ENCODE results near the gene UVRAG.
A peak's percentile ranks its signal among the peaks of the same experiment; 100 is the strongest.

Gene UVRAG

DNA sequence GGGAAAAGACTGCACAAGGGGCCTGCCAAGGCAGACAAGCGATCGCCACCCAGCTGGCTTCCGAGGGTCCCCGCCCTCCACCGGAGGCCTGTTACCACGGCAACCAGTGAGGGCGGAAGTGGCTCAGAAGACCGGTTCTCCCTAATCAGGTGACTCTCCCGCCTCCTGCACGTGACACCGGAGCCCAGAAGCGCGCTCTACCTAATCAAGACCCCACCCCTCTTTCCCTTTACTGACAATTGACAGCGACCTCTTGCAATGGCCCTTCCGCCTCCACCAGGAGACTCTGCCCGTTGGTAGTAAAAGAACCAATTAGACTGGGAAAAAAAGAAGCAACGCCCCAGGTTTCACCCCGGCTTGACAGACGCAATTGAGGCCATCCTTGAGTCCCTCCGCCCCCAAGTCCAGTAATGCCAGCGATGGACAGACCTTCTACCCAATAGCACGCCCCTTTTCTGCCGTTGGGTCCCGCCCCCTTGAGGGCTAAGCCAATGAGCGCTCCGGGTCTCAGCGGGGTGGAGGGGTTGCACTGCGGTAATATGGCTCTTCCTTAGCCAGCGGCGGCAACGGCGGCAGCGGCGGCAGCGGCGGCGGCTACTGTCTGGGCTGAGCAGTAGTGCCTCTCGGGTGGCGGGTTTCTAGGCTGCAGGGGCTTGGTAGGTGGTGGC lies at the start of gene UVRAG:
Gene UVRAG (plus strand): TSS at position 534 of the 668 bp plus-strand sequence. CDS start 198 bp downstream, outside the sequence.
- FAIRE-seq (peak; percentile 75), DNase-seq (ENCODE audit: insufficient read length, low spot score) (peak; percentile 94)
- peak; percentile 71; the same call in 1 of the 2 replicates for TF ChIP-seq POLR2A (IDR thresholded peaks at IDR 0.05; ENCODE audit: low read depth, low read length)

DNA sequence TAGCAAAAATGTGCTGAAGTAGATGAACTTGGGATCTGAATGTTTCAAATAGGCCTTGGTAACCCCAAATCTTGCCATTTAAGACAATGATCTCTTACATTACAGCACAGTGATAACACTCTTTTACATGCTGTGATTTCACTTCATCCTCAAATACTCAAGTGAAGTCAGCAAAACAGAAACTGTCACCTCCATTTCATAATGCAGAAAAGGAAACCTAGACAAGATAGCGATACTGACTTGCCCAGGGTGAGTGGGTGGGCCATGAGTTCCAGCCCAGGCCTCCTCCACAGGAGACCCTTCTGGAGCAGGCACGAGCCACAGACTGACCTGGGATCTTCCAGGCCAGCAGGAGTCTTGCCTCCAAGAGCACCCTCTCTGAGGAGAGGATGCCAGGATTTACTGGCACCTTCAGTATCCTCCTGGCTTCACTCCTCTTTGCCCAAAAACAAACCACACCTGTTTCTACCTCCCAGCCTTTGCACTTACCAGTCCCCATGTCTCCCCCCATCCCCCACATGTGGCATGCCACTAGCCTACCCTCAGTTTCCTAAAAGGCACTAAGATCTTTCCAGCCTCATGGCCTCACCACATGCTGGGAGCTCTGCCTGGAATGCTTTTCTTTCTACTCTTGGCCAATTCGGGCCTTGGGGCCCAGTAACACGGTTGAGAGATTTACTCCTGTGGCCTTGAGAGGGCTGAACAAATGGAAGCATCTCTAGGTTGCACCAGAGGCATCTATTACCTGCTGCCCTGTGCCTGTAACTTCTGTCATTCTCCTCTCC lies 48.4 kb upstream of the UVRAG start:
- TF ChIP-seq POLR2A (IDR thresholded peaks at IDR 0.05; ENCODE audit: low read depth, low read length) = no peak
- DNase-seq (ENCODE audit: insufficient read length, low spot score) = no peak
- FAIRE-seq = no peak

DNA sequence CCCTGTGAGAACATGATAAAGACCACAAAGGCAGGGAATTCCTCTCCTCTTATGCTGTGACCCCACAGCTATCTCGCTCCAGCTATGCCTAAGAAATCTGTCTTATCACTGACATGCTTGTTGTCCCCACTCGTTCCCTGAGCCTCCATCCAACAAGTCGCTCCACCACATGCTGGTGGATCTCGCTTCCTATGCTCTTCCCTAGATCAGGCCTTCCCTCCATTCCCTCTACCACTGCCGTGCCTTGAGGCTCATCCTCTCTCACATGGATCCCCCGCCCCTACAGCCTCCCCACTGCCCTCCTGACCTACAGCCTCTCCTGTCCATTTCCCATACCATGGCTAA lies 47.8 kb upstream of the UVRAG start:
- FAIRE-seq (no peak), DNase-seq (ENCODE audit: insufficient read length, low spot score) (no peak)
- no peak for TF ChIP-seq POLR2A (IDR thresholded peaks at IDR 0.05; ENCODE audit: low read depth, low read length)

DNA sequence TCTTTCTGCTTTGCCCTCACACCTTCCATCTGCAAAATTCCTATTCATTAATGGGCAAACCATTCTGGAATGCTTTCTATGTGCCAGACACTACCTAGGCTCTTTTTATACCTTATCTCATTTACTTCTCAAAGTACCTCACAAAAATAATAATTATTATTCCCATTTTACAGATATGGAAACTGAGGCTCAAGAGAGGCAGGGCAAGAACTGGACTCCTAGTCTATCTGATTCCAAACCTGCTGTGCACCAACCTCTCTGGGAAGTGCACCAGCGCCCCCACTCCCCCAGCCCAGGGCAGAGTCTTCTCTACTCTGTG lies 47.3 kb upstream of the UVRAG start:
- DNase-seq (ENCODE audit: insufficient read length, low spot score) (no peak), FAIRE-seq (no peak)
- TF ChIP-seq POLR2A (IDR thresholded peaks at IDR 0.05; ENCODE audit: low read depth, low read length) = no peak

DNA sequence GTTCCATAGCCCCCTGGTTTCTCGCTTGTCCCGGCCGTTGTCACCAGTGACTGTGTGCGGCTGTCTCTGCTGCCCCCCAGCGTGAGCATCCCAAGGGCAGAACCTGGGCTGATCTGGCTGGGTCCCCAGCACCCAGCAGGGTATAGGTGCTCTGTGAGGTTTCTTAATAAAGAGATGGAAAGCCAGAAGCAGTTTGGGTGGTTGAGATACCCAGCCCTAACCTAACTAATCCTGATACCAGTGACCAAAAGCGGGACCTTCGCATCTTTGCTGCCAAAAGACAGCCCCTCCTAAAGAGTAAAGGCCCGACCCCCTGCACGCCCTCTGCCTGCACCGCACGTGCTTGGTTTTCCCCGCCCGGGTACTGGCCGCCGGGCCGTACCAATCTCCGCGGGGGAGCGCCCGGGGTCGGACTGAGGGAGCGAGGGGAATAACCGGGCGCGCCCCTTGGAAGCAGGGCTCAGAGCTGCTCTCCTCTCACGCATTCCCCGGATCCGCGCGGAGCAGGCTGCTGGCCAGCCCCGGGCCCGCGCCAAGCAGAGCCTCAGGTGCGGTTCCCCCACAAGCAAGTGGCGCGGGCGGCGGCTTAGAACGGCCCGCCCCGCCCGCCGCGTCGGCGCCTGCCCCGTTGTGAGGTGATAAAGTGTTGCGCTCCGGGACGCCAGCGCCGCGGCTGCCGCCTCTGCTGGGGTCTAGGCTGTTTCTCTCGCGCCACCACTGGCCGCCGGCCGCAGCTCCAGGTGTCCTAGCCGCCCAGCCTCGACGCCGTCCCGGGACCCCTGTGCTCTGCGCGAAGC lies 46.7 kb upstream of the UVRAG start, which contains the start of gene DGAT2:
Gene DGAT2 (plus strand): TSS at position 667 of the 797 bp plus-strand sequence. CDS start 214 bp downstream, outside the sequence.
- peak; percentile 81 for DNase-seq (ENCODE audit: insufficient read length, low spot score)
- peak; percentile 49; the same call in 1 of the 2 replicates for TF ChIP-seq POLR2A (IDR thresholded peaks at IDR 0.05; ENCODE audit: low read depth, low read length)
- no peak for FAIRE-seq

DNA sequence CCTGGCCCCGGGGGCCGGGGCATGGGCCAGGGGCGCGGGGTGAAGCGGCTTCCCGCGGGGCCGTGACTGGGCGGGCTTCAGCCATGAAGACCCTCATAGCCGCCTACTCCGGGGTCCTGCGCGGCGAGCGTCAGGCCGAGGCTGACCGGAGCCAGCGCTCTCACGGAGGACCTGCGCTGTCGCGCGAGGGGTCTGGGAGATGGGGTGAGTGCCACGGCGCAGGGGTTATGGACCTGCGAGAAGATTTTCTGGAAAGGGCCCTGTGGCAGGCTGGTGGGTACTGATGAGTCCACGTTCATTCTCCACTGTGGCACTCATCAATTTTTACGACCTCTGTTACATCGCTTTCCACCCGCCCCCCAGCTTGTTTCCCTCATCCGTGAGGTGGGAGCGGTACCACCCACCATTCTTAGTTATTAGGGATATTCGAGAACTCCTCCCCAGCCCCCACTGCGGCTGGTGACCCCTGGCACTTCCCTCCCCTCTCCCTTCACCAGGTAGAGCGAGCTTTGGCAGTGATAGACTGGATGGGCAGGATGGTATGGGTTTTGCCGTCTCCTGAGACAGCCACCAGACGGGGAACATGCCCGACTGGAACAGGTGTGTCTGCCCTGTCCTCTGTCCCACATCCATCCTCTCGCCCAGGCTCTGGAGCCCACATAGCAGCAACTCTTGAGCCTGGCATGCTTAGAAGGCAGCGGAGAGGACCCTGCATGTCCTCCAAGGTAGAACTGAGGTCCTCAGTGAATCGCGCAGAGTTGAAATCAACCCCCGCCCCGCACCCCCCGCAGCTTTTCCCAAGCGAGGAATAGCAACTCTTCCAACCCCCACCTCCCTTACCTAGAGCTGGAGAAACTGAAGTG lies 45.9 kb upstream of the UVRAG start:
- no peak for FAIRE-seq
- TF ChIP-seq POLR2A (IDR thresholded peaks at IDR 0.05; ENCODE audit: low read depth, low read length) = no peak
- DNase-seq (ENCODE audit: insufficient read length, low spot score) = no peak

DNA sequence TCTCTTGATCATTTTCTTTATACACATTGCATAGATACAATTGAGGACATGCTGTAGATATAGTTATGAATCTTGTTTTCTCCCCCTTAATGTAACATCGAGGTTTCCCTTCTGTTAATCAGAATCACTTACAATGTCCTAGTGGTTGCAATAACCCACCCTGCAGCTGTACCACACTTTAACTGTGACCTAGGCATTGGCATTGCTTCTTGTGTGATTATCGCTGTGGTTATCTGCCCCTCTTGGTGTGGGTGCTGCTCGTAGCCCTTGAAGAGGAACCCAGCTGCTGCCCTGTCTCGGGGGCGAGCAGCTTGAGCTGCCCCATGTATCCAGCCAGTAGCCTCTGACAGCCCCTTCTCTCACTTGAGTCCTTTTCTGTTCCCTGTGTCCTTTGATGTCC lies 44.9 kb upstream of the UVRAG start:
- FAIRE-seq (no peak), DNase-seq (ENCODE audit: insufficient read length, low spot score) (no peak)
- no peak for TF ChIP-seq POLR2A (IDR thresholded peaks at IDR 0.05; ENCODE audit: low read depth, low read length)

DNA sequence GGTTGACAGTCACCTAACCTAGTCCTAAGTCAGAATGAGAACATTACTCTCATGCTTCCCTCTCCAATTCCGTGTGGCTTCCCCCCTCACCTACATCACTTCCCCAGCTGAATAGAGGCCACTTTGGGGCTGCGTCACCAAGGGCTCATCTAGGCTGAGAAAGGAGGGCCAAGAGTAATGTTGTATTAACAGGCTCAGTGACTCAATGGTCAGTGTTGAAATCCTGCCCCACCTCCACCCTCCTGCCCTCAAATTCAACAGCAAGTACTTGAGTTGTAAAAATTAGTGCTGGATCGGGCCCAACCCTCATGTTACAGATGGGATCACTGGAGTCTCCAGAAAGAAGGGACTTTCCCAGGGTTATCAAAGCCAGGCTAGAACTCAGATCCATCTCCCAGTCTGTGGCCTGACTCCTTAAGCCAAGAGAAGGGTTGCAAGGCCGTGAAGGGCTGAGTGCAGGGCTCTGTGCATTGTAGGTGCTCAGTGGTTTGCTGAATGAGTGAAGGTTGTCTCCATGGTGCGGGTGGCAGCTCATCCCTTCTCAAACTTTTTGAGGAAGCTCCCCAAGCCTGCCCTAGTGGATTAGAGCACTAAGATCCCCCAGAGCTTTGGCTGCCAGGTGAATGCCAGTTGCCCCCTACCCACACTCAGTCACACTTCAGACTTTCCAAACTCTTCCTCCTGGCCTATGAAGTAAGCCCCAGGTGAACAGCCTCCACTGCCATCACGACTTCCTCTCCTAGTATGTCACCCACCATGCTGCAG lies 43.2 kb upstream of the UVRAG start:
- no peak for TF ChIP-seq POLR2A (IDR thresholded peaks at IDR 0.05; ENCODE audit: low read depth, low read length)
- FAIRE-seq (no peak), DNase-seq (ENCODE audit: insufficient read length, low spot score) (no peak)

DNA sequence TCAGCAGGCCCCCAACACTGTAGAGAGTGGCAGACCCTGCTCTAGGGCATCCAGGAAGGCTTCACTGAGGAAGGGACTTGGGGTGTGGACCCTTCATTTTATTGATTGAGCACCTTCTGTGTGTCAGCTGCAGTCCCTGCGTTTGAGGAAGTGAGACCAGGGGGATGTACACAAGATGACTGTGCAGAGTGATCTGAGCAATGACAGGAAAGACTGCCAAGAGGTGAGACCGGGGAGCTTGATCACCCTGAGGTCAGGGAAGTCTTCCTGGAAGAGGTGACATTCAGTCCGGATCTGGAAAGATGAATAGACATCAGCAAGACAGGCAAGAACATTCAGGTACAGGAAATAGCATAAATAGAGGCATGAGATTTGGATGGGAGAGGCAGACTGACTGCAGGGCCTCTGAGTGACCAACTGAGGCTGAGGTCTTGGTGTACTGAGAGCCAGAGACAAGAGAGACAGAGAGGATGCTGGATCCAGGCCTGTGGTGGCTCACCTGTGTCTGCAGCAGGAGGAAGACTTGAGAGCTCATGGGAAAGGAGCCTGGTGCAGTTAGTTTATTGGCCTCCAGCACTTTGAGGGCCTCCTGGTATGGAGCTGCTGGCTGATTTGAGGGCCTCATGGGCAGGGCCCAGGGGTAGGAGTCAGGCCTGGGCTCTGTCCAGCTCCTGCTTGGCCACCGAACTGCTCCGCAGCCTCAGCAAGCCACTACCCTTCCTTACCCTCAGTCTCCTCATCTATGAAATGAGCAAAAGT lies 41.2 kb upstream of the UVRAG start:
- DNase-seq (ENCODE audit: insufficient read length, low spot score) = no peak
- no peak for FAIRE-seq
- TF ChIP-seq POLR2A (IDR thresholded peaks at IDR 0.05; ENCODE audit: low read depth, low read length) = no peak

DNA sequence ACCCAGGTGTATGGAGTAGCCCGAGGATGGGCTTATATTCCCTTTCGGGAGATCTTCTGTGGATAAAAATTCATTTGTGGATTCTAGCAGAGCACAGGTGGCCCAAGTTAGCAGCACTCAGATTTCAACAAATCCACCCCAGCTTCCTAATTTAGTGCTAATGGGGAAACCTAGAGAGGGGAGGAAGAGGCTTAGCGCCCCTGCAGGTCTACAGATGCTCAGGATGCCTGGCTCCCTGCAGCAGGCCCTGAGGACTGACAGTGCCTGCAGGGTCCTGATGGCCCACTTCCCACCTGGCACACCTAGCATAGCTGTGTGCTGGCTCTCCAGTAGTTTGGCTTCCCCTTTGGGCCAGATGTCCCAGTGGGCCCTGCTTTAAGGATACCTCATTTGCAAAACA lies 40.0 kb upstream of the UVRAG start:
- DNase-seq (ENCODE audit: insufficient read length, low spot score) (no peak), FAIRE-seq (no peak)
- TF ChIP-seq POLR2A (IDR thresholded peaks at IDR 0.05; ENCODE audit: low read depth, low read length) = no peak

DNA sequence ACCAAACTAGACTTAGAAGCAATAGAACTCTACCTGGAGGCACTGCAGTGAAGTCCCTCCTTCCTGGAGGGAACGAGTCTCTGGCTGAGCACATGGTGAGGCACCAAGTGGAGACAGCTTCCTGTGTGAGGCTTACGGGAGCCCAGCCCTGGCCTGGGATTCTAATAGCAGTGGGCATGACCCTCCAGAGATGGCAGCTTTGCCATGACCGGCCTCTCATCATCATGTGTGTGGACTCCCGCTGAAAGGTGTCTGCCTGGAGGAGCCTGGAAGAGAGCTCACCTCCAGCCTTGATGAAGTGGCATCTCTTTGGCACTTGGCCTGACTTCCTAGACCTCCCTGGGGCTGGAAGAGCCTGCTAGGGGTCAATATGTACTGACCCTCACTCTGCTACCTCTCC lies 38.5 kb upstream of the UVRAG start:
- no peak for DNase-seq (ENCODE audit: insufficient read length, low spot score)
- no peak for TF ChIP-seq POLR2A (IDR thresholded peaks at IDR 0.05; ENCODE audit: low read depth, low read length)
- no peak for FAIRE-seq

DNA sequence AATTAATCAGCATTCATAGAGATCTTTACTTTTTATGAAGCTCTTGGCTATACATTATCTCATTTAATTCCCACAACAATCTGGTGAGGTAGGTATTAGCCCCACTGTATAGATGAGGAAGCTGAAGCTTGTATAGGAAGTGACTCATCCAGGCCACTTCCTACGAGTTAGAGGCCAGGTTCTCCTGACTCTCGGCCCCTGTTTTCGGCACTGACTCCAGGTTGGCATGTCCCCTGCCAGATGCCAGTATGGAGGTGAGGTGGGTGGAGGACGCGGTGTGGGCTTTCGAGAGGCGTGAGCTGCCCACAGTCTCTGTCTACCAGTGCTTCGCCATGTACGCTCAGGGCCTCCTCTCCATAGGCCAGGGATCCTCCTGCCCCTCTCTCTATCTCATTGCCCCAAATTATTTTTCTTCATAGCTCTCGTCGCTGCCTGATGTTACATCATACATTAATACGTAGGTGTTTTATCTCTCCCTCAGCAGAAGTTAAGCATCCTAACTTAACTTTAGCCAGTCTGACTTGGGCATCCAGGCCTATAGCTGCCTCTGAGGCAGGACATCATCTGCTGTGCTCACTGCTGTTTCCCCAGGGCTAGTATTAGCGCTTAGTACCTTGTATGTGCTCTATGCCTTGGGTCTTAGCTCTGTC lies 37.4 kb upstream of the UVRAG start:
- no peak for TF ChIP-seq POLR2A (IDR thresholded peaks at IDR 0.05; ENCODE audit: low read depth, low read length)
- no peak for DNase-seq (ENCODE audit: insufficient read length, low spot score)
- FAIRE-seq = no peak
